A549 (cell line): ENCODE data around the gene ELAVL4. TPM values are rescaled to one million over a fixed set of nuclear protein-coding genes. Genes with fewer than 3 reads are reported as not detected.

Experiments used
- ATAC-seq, 2 experiments: fragments of 200-7000 bp in 1 of 2; fragments of >200 bp in 1 of 2; cut with Nextera tagmentation in 1 of 2; cut with Tn5 transposase in 1 of 2; 3 replicates each; pipeline versions ENCODE4 v1.8.0 to v1.9.1; 2018 to 2020; ENCODE audit warnings: mild to moderate bottlenecking in 1 of 2, moderate library complexity in 1 of 2
- CTCF ChIA-PET: fragments of 300-600 bp; sonication (Branson Sonifier 250); formaldehyde crosslinking; extraction: SDS; loops from one replicate; lab custom pipeline; 2021; ENCODE audit warnings: antibody characterized with exemption, inconsistent platforms; lab: Yijun Ruan, JAX
- POLR2A ChIA-PET: fragments of 350-600 bp; formaldehyde crosslinking; extraction: SDS; loops from one replicate; lab custom pipeline; 2021; ENCODE audit warnings: antibody characterized with exemption, inconsistent platforms; lab: Yijun Ruan, JAX
- DNase-seq, 2 experiments: peaks; one replicate each; pipeline versions ENCODE4 v3.0.0 to v3.0.0-alpha.2; 2011 to 2016; ENCODE audit warnings: low read depth in 1 of 2, low spot score in 1 of 2
- FAIRE-seq: peaks from 2 replicates; lab custom pipeline; 2011; peaks lifted over from hg19 to GRCh38; lab: Jason Lieb, UNC
- H3K27ac ChIP-seq, 2 experiments: fragments of >200 bp; sonication (Bioruptor Twin); formaldehyde crosslinking; 3 replicates each; pipeline ENCODE4 v1.5.1; 2016 to 2017
- H3K4me1 ChIP-seq: fragments of >200 bp; sonication (Bioruptor Twin); formaldehyde crosslinking; 3 replicates; pipeline ENCODE4 v1.6.1; 2016
- H3K4me2 ChIP-seq: fragments of >200 bp; sonication (Bioruptor Twin); formaldehyde crosslinking; 3 replicates; pipeline ENCODE4 v1.6.1; 2016
- H3K4me3 ChIP-seq: fragments of >200 bp; sonication (Bioruptor Twin); formaldehyde crosslinking; 3 replicates; pipeline ENCODE4 v1.5.1; 2016
- H3K9me3 ChIP-seq: fragments of >200 bp; sonication (Bioruptor Twin); formaldehyde crosslinking; 3 replicates; pipeline ENCODE4 v1.6.1; 2016
- CBX2 ChIP-seq: fragments of 200-600 bp; sonication (generic); IDR thresholded peaks from 2 replicates; pipeline ENCODE4 v1.6.1; 2016; ENCODE audit warnings: low read depth, mild to moderate bottlenecking, borderline replicate concordance
- CHD2 ChIP-seq: fragments of 150-350 bp; IDR thresholded peaks from 2 replicates; pipeline ENCODE4 v1.6.1; 2014; ENCODE audit warnings: low read length; ENCODE audit not compliant: partially characterized antibody
- CHD4 ChIP-seq: fragments of 200-600 bp; sonication (generic); IDR thresholded peaks from 2 replicates; pipeline ENCODE4 v1.6.1; 2016; ENCODE audit warnings: antibody characterized with exemption, mild to moderate bottlenecking, borderline replicate concordance
- E2F6 ChIP-seq: IDR thresholded peaks from 2 replicates; pipeline ENCODE4 v1.6.1; 2012; ENCODE audit warnings: low read depth, borderline replicate concordance
- EHMT2 ChIP-seq: fragments of 200-600 bp; sonication (generic); IDR thresholded peaks from 2 replicates; pipeline ENCODE4 v1.6.1; 2016; ENCODE audit warnings: antibody characterized with exemption, low read depth, mild to moderate bottlenecking, moderate library complexity
- HES2 ChIP-seq: fragments of >200 bp; sonication (Bioruptor Twin); formaldehyde crosslinking; IDR thresholded peaks from 2 replicates; pipeline ENCODE4 v1.6.1; 2016
- HOXA7 ChIP-seq: fragments of 250-450 bp; sonication (Bioruptor Pico); IDR thresholded peaks from 2 replicates; pipeline ENCODE4 v1.5.0; 2020; ENCODE audit warnings: mild to moderate bottlenecking, moderate library complexity
- KDM5A ChIP-seq: fragments of 200-600 bp; sonication (generic); IDR thresholded peaks from 2 replicates; pipeline ENCODE4 v1.6.1; 2016; ENCODE audit warnings: antibody characterized with exemption, mild to moderate bottlenecking
- MYC ChIP-seq: IDR thresholded peaks from 2 replicates; pipeline ENCODE4 v1.6.1; 2012; ENCODE audit warnings: mild to moderate bottlenecking, inconsistent platforms, low read length, improper control_type of control experiment, borderline replicate concordance
- NFE2L2 ChIP-seq: fragments of 150-350 bp; conservative IDR thresholded peaks from 2 replicates; pipeline ENCODE4 v1.6.1; 2014; ENCODE audit warnings: low read length
- PHF8 ChIP-seq: fragments of 200-600 bp; sonication (generic); IDR thresholded peaks from 2 replicates; pipeline ENCODE4 v1.6.1; 2016; ENCODE audit warnings: low read depth, mild to moderate bottlenecking, antibody characterized with exemption, moderate library complexity, borderline replicate concordance
- POLR2A ChIP-seq: IDR thresholded peaks from 2 replicates; pipeline ENCODE4 v1.6.1; 2012; ENCODE audit warnings: mild to moderate bottlenecking, low read length
- RFX5 ChIP-seq: fragments of 450-650 bp; IDR thresholded peaks from 2 replicates; pipeline ENCODE4 v1.7.1; 2014; ENCODE audit warnings: antibody characterized with exemption, mild to moderate bottlenecking, moderate library complexity
- RNF2 ChIP-seq: fragments of 200-600 bp; sonication (generic); IDR thresholded peaks from 2 replicates; pipeline ENCODE4 v1.6.1; 2016; ENCODE audit warnings: low read depth, mild to moderate bottlenecking, antibody characterized with exemption, moderate library complexity, borderline replicate concordance
- SMC3 ChIP-seq: fragments of >200 bp; sonication (Bioruptor Twin); formaldehyde crosslinking; IDR thresholded peaks from 3 replicates; pipeline ENCODE4 v1.6.1; 2018; ENCODE audit warnings: inconsistent platforms
- SREBF2 ChIP-seq: fragments of 450-650 bp; IDR thresholded peaks from 2 replicates; pipeline ENCODE4 v1.6.1; 2014; ENCODE audit warnings: mild to moderate bottlenecking, moderate library complexity
- TFCP2L1 ChIP-seq: fragments of 250-450 bp; sonication (Bioruptor Pico); IDR thresholded peaks from 2 replicates; pipeline ENCODE4 v1.5.0; 2021; ENCODE audit warnings: mild to moderate bottlenecking
- TP53 ChIP-seq: fragments of 250-450 bp; sonication (Bioruptor Pico); IDR thresholded peaks from 2 replicates; pipeline ENCODE4 v1.5.0; 2021; ENCODE audit warnings: mild to moderate bottlenecking, moderate library complexity
- ZC3H11A ChIP-seq: fragments of 450-650 bp; IDR thresholded peaks from 2 replicates; pipeline ENCODE4 v1.6.1; 2014; ENCODE audit warnings: antibody characterized with exemption, mild to moderate bottlenecking
- ZFP36 ChIP-seq: fragments of 450-650 bp; IDR thresholded peaks from 2 replicates; pipeline ENCODE4 v1.6.1; 2014; ENCODE audit warnings: borderline replicate concordance; ENCODE audit not compliant: partially characterized antibody
- ZSCAN20 ChIP-seq: fragments of 250-450 bp; sonication (Bioruptor Pico); IDR thresholded peaks from 2 replicates; pipeline ENCODE4 v1.8.0; 2022; ENCODE audit warnings: mild to moderate bottlenecking, moderate library complexity
- WGBS: methylation state at CpG from one replicate; pipeline ENCODE4 v1.1.6; 2017; ENCODE audit errors: missing lambda C conversion rate; 5-methylcytosine and 5-hydroxymethylcytosine counted together
- polyA plus RNA-seq, 4 experiments: library from polyadenylated mRNA; depleted of rRNA in 3 of 4; stranded (reverse); fragments of >200 nt; fragmentation: RNase III in 1 of 4; extraction: RNeasy Plus Mini Kit Qiagen cat#74134 plus additional on column Dnase treatment in 1 of 4; gene quantifications; 2 replicates in 3 of 4; 3 replicates in 1 of 4; pipeline ENCODE4 v1.2.3, GENCODE V29; 2011 to 2017
- TF ChIP-seq, protein P1 (sequence below): fragments of >200 bp; sonication (Bioruptor Twin); formaldehyde crosslinking; IDR thresholded peaks from 3 replicates; pipeline ENCODE4 v1.5.1; 2016
- TF ChIP-seq, protein P2 (sequence below): IDR thresholded peaks from 2 replicates; pipeline ENCODE4 v1.6.1; 2012
- TF ChIP-seq, protein P3 (sequence below): fragments of 150-350 bp; IDR thresholded peaks from 2 replicates; pipeline ENCODE4 v1.6.1; 2014; ENCODE audit warnings: low read depth, mild to moderate bottlenecking, low read length
- TF ChIP-seq, protein P4 (sequence below): fragments of 450-650 bp; IDR thresholded peaks from 2 replicates; pipeline ENCODE4 v1.6.1; 2014; ENCODE audit warnings: antibody characterized with exemption

The ELAVL4 gene
- polyA plus RNA-seq, 2 of the 4 experiments (the other 2 are of a cell fraction): not detected

DNA sequence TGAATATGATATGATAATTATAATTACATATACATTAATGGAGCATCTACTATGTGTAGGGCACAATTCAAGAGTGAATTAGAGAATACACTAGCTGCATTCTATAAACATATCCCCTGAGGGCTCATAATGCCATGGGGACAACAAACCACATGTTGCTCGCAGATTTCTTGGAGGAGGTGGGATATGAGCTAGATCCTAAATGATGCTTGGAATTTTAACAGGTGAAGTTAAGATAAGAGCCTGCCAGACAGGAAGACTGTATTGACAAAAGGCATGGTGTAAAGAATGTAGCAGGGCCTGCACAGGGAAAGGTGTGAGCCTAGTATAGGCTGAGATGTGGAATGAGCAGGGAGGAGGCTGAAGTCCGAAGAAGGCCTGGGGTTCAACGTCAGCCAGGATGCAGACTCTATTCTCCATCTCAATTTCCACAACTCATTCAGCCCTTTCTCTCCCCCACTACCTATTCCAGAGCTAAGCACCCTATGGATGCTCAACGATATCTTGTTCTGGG lies 120.2 kb downstream of the ELAVL4 start (continued):
- TF ChIP-seq RNF2: no peak
- TF ChIP-seq, protein P1, sequence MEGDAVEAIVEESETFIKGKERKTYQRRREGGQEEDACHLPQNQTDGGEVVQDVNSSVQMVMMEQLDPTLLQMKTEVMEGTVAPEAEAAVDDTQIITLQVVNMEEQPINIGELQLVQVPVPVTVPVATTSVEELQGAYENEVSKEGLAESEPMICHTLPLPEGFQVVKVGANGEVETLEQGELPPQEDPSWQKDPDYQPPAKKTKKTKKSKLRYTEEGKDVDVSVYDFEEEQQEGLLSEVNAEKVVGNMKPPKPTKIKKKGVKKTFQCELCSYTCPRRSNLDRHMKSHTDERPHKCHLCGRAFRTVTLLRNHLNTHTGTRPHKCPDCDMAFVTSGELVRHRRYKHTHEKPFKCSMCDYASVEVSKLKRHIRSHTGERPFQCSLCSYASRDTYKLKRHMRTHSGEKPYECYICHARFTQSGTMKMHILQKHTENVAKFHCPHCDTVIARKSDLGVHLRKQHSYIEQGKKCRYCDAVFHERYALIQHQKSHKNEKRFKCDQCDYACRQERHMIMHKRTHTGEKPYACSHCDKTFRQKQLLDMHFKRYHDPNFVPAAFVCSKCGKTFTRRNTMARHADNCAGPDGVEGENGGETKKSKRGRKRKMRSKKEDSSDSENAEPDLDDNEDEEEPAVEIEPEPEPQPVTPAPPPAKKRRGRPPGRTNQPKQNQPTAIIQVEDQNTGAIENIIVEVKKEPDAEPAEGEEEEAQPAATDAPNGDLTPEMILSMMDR: no peak
- TF ChIP-seq, protein P2, sequence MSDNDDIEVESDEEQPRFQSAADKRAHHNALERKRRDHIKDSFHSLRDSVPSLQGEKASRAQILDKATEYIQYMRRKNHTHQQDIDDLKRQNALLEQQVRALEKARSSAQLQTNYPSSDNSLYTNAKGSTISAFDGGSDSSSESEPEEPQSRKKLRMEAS: no peak
- TF ChIP-seq CHD4: no peak

DNA sequence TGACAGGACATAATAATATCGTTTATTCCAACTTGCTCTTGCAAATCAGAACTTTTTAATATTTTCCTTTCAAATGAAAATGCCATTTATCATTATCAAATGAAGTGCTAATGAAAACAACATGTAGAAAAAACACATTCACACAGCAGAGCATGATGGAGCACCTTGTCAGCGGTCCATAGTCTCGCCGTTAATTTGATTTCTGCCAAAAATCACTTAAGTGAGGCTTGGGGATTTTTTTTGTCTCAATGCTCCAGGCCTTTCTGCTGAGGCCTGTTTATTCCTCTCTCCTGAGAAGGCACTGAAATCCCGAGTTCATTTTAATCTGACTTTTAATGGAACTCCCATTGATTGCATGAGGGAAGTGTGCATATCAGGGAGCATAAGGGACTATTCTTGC lies 122.5 kb downstream of the ELAVL4 start:
- Histone ChIP-seq H3K4me3 (no peak overlapping the region), H3K9me3 (no peaks in the 10 kb centered on the region), H3K27ac (no peak overlapping the region), H3K4me2 (no peak overlapping the region), H3K4me1 (no peaks in the 10 kb centered on the region)
- TF ChIP-seq TP53 (CRISPR knock-in tag) (no peak), HES2 (no peak), CBX2 (no peak), CHD2 (no peak), KDM5A (no peak), EHMT2 (no peak), HOXA7 (CRISPR knock-in tag) (no peak), ZC3H11A (no peak), ZSCAN20 (CRISPR knock-in tag) (no peak), PHF8 (no peak), RFX5 (no peak)
- TF ChIP-seq, protein P3, sequence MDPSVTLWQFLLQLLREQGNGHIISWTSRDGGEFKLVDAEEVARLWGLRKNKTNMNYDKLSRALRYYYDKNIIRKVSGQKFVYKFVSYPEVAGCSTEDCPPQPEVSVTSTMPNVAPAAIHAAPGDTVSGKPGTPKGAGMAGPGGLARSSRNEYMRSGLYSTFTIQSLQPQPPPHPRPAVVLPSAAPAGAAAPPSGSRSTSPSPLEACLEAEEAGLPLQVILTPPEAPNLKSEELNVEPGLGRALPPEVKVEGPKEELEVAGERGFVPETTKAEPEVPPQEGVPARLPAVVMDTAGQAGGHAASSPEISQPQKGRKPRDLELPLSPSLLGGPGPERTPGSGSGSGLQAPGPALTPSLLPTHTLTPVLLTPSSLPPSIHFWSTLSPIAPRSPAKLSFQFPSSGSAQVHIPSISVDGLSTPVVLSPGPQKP: no peak
- WGBS: 28% methylated on average over 5 of the region's 5 CpGs
- CTCF ChIA-PET: no interaction called here
- ATAC-seq (no peak), DNase-seq (no peak), FAIRE-seq (no peak)
- POLR2A ChIA-PET: no interaction called here

DNA sequence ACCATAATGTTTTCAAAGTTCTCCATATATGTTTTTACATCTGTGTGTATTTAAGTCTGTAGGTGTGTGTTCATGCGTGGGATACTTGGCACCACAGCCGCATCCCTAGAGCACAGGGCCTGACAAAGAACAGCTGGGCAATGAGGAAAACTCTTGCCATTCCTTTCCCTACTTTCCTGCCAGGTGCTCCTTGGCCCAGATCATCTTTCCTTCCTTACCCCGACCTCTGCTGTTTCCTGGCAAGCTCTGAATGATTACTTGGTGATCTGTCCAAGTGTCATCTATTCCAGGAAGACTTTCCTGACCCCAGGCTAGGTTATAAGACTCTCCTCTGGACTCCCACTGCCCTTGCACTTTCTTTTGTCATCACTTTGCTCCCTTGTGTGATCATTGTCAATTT lies 123.6 kb downstream of the ELAVL4 start:
- Histone ChIP-seq H3K4me2 (no peak overlapping the region), H3K4me1 (no peaks in the 10 kb centered on the region), H3K9me3 (no peaks in the 10 kb centered on the region), H3K4me3 (no peak overlapping the region)
- no peak for FAIRE-seq
- CTCF ChIA-PET: no interaction called here
- POLR2A ChIA-PET: no interaction called here
- TF ChIP-seq E2F6 (no peak), SMC3 (no peak), KDM5A (no peak), TFCP2L1 (CRISPR knock-in tag) (no peak), ZFP36 (no peak), NFE2L2 (no peak), POLR2A (no peak), MYC (no peak), SREBF2 (no peak), TP53 (CRISPR knock-in tag) (no peak)
- TF ChIP-seq, protein P4, sequence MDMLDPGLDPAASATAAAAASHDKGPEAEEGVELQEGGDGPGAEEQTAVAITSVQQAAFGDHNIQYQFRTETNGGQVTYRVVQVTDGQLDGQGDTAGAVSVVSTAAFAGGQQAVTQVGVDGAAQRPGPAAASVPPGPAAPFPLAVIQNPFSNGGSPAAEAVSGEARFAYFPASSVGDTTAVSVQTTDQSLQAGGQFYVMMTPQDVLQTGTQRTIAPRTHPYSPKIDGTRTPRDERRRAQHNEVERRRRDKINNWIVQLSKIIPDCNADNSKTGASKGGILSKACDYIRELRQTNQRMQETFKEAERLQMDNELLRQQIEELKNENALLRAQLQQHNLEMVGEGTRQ: no peak
- TF ChIP-seq, all 56 proteins: peak for 0
- WGBS: 24% methylated on average over 3 of the region's 3 CpGs
- no peak overlapping the region for H3K27ac ChIP-seq
- DNase-seq: no peak
- no peak for ATAC-seq
